HepG2 (cell line): ENCODE measurements around the gene MAN2C1. TPM values are rescaled to one million over a fixed set of nuclear protein-coding genes. Genes with fewer than 3 reads are reported as not detected.

Experiments used
- CREB3 ChIP-seq: sonication (generic); formaldehyde crosslinking; IDR thresholded peaks from 2 replicates; pipeline ENCODE4 v1.5.0; 2020; ENCODE audit warnings: missing genetic modification reagents
- DR1 ChIP-seq: sonication (generic); formaldehyde crosslinking; IDR thresholded peaks from 2 replicates; pipeline ENCODE4 v1.8.0; 2021; ENCODE audit warnings: mild to moderate bottlenecking, missing genetic modification reagents, inconsistent platforms
- FOSL1 ChIP-seq: sonication (generic); formaldehyde crosslinking; IDR thresholded peaks from 2 replicates; pipeline ENCODE4 v1.9.0; 2021; ENCODE audit warnings: missing genetic modification reagents, borderline replicate concordance
- GABPB1 ChIP-seq: IDR thresholded peaks from 2 replicates; pipeline ENCODE4 v1.6.1; 2016; ENCODE audit warnings: mild to moderate bottlenecking, missing genetic modification reagents, moderate library complexity, missing compliant biosample characterization
- GTF2F1 ChIP-seq: fragments of 150-350 bp; IDR thresholded peaks from 2 replicates; pipeline ENCODE4 v1.6.1; 2014; ENCODE audit warnings: low read length
- MTF2 ChIP-seq: sonication (generic); formaldehyde crosslinking; IDR thresholded peaks from 2 replicates; pipeline ENCODE4 v1.5.0; 2020; ENCODE audit warnings: missing genetic modification reagents, borderline replicate concordance
- NFIB ChIP-seq: sonication (generic); formaldehyde crosslinking; IDR thresholded peaks from 2 replicates; pipeline ENCODE4 v1.9.0; 2021; ENCODE audit warnings: missing genetic modification reagents, mild to moderate bottlenecking, borderline replicate concordance
- NKX3-1 ChIP-seq: sonication (generic); formaldehyde crosslinking; IDR thresholded peaks from 2 replicates; pipeline ENCODE4 v1.5.0; 2020; ENCODE audit warnings: missing genetic modification reagents
- ZEB1 ChIP-seq: IDR thresholded peaks from 2 replicates; pipeline ENCODE4 v1.6.1; 2012; ENCODE audit warnings: mild to moderate bottlenecking, low read depth, inconsistent platforms; ENCODE audit not compliant: insufficient replicate concordance
- ZNF207 ChIP-seq: fragments of 450-650 bp; IDR thresholded peaks from 2 replicates; pipeline ENCODE4 v1.6.1; 2016; ENCODE audit warnings: antibody characterized with exemption, borderline replicate concordance
- ZNF34 ChIP-seq: sonication (generic); formaldehyde crosslinking; IDR thresholded peaks from 2 replicates; pipeline ENCODE4 v1.4.0; 2020; ENCODE audit warnings: mild to moderate bottlenecking, missing genetic modification reagents, borderline replicate concordance
- ZNF407 ChIP-seq: sonication (generic); formaldehyde crosslinking; IDR thresholded peaks from one replicate; pipeline ENCODE4 v1.5.1; 2020; ENCODE audit warnings: mild to moderate bottlenecking, missing genetic modification reagents; ENCODE audit errors: not compliant biosample characterization
- ZNF879 ChIP-seq: sonication (generic); formaldehyde crosslinking; IDR thresholded peaks from 2 replicates; pipeline ENCODE4 v1.8.1; 2023; ENCODE audit warnings: missing genetic modification reagents
- polyA plus RNA-seq, 8 experiments: library from polyadenylated mRNA; depleted of rRNA in 3 of 8; stranded (reverse) in 7 of 8; unstranded in 1 of 8; fragments of >200 nt; fragmentation: Illumina TruSeq in 4 of 8; extraction: Trizol in 4 of 8; gene quantifications; 2 replicates each; pipeline versions ENCODE4 v1.2.1 to v1.2.3, GENCODE V29; 2011 to 2016; ENCODE audit warnings: low read depth in 4 of 8, missing spikeins in 1 of 8, mixed read lengths in 1 of 8; ENCODE audit not compliant: insufficient read depth in 1 of 8
- total RNA-seq, 5 experiments: library from RNA; depleted of rRNA; stranded (reverse); fragments of >200 nt; fragmentation: Illumina TruSeq; extraction: Trizol; gene quantifications; 2 replicates each; pipeline ENCODE4 v1.2.3, GENCODE V29; 2016; ENCODE audit warnings: low read depth in 1 of 5
- TF ChIP-seq, protein P1 (sequence below): sonication (generic); formaldehyde crosslinking; IDR thresholded peaks from 2 replicates; pipeline ENCODE4 v1.9.0; 2022; ENCODE audit warnings: missing genetic modification reagents, mild to moderate bottlenecking, borderline replicate concordance
- TF ChIP-seq, protein P2 (sequence below): sonication (generic); formaldehyde crosslinking; IDR thresholded peaks from 2 replicates; pipeline ENCODE4 v1.5.0; 2020; ENCODE audit warnings: missing genetic modification reagents, mild to moderate bottlenecking, borderline replicate concordance

The MAN2C1 gene
- total and polyA plus RNA-seq, 2 of the 13 experiments (the other 11 are each of a cell fraction or from before 2014, with no cell fraction given): 62.6 to 71.0 TPM

DNA sequence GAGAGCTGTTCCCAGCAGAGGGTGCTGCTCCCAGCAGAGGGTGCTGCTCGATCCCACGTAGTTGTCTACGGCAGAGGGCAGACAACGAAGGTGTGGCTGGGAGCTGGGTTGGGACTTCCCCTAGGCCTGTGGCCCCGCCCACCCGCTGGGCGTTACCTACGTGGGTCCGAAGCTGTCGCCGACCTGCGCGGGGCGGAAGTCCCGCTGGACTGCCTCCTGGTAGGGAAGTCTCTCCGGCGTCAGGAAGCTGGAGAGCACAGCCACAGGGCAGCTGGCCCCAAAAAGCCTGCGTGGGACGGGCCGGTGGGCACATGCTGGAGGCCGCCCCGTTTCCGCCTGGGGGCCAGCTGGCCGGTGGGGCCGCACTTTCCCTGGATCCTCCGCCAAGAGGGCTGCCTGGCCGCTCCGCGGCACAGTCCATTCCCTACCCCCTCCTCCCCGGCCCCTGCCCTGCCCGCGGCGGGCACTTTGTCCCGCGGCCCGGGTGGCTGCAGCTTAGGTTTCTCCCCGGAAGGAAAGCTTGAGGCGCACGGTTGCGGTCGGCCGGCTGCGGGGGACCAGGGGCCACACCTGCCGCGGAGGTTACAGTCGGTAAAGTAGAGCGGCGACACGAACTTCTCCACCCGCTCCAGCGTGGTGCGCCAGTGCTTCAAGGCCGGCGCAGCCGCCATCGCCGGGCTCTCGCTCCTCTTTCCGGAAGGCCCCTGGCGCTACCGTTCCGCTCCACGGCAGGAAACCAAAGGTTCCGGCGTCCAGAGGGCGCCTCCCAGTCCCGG is at the start of gene MAN2C1 (continued):
- TF ChIP-seq ZNF407 (peak; percentile 63), GABPB1 (peak; percentile 97), CREB3 (no peak), ZNF34 (CRISPR knock-in tag) (no peak; the same call in 1 of the 2 replicates), ZEB1 (no peak), NKX3-1 (peak; percentile 69; the same call in 1 of the 2 replicates), NFIB (CRISPR knock-in tag) (no peak), ZNF207 (no peak), ZNF879 (CRISPR knock-in tag) (no peak), MTF2 (CRISPR knock-in tag) (peak; percentile 88; the same call in 1 of the 2 replicates), DR1 (peak; percentile 39; the same call in 1 of the 2 replicates), FOSL1 (no peak; the same call in 1 of the 2 replicates), GTF2F1 (peak; percentile 66; the same call in 1 of the 2 replicates)
- TF ChIP-seq, protein P1, sequence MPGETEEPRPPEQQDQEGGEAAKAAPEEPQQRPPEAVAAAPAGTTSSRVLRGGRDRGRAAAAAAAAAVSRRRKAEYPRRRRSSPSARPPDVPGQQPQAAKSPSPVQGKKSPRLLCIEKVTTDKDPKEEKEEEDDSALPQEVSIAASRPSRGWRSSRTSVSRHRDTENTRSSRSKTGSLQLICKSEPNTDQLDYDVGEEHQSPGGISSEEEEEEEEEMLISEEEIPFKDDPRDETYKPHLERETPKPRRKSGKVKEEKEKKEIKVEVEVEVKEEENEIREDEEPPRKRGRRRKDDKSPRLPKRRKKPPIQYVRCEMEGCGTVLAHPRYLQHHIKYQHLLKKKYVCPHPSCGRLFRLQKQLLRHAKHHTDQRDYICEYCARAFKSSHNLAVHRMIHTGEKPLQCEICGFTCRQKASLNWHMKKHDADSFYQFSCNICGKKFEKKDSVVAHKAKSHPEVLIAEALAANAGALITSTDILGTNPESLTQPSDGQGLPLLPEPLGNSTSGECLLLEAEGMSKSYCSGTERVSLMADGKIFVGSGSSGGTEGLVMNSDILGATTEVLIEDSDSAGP: peak; percentile 94
- TF ChIP-seq, protein P2, sequence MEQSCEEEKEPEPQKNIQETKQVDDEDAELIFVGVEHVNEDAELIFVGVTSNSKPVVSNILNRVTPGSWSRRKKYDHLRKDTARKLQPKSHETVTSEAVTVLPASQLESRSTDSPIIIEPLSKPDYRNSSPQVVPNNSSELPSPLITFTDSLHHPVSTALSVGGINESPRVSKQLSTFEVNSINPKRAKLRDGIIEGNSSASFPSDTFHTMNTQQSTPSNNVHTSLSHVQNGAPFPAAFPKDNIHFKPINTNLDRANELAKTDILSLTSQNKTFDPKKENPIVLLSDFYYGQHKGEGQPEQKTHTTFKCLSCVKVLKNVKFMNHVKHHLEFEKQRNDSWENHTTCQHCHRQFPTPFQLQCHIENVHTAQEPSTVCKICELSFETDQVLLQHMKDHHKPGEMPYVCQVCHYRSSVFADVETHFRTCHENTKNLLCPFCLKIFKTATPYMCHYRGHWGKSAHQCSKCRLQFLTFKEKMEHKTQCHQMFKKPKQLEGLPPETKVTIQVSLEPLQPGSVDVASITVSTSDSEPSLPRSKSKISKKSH (CRISPR knock-in tag): peak; percentile 47
